Lower leg skin (tissue), 4 donors: ENCODE measurements around the gene SORCS2. TPM values are rescaled to one million over a fixed set of nuclear protein-coding genes. Genes with fewer than 3 reads are reported as not detected.

Experiments
- DNase-seq, 2 donors: peaks; one replicate each; pipeline ENCODE4 v3.0.0-alpha.2; 2019; ENCODE audit warnings: low spot score in 2 of 2
- H3K4me3 ChIP-seq: fragments of 200-600 bp; sonication (generic); 2 replicates; pipeline ENCODE4 v1.5.1; 2017; ENCODE audit warnings: mild to moderate bottlenecking, low read depth; ENCODE audit not compliant: poor library complexity, severe bottlenecking
- POLR2A ChIP-seq, 2 donors: fragments of 450-650 bp; IDR thresholded peaks; one replicate each; pipeline ENCODE4 v1.6.1; 2016 to 2017; ENCODE audit warnings: antibody characterized with exemption in 2 of 2, mild to moderate bottlenecking in 1 of 2, moderate library complexity in 1 of 2
- WGBS, 2 donors: methylation state at CpG; one replicate each; pipeline ENCODE4 v1.1.5; 2018; 5-methylcytosine and 5-hydroxymethylcytosine counted together
- intact Hi-C: fragments of 100-400 bp; cut with DNase I; formaldehyde crosslinking; loops from one replicate; pipeline ENCODE4 v1.15.0; 2023; ENCODE audit warnings: low total_unique reads
- total RNA-seq, 4 donors: library from RNA; depleted of rRNA; stranded (reverse); fragments of >200 nt; gene quantifications; one replicate each; pipeline ENCODE4 v1.1.0, GENCODE V29; 2016
- TF ChIP-seq, protein P1 (sequence below), 3 donors: fragments of 450-650 bp; IDR thresholded peaks; one replicate each; pipeline ENCODE4 v1.5.1; 2016; ENCODE audit warnings: antibody characterized with exemption in 3 of 3, mild to moderate bottlenecking in 3 of 3, moderate library complexity in 2 of 3

Gene SORCS2
- total RNA-seq, 4 donors from 2014 or later, result 1.1 to 6.4 (median 1.5) TPM

DNA sequence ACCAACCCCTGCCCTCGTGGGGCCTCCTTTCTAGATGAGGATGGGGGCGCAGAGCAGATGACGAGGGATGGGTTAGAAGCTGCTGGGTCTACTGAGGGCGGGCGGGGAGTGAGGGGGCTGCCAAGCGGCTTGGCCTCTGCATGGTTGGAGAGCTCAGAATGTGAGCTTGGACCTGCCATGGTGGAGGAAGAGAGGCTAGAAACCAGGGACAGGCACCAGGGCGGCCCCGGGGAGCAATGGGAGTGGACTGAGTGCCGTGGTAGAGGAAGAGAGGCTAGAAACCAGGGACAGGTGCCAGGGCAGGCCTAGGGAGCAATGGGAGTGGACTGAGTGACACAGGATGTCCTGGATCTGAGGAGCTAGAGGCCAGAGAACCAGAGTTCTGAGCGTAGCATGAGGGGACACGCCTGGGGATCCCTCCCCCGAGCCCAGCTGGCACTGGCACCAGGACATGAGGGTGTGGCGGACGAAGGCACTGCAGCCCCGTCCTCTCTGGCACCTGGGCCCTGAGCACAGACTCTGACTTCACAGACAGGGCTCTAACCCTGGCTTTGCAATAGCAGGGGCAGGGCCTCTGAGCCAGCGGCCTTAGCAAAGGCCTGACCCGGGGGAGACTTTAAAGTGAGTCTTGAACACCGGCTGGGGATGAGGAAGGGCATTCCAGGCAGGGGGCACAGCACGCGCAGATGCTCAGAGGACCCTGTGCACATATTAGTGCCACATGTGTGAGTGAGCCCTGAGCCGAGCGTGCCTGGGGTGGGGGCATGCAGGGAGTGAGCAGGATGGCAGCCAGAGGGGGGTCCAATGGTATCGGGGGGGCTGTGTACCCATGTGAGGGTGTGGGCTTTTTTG, 456.4 kb downstream of the SORCS2 start:
- WGBS, 2 donors, result 65 to 66% methylated on average over 23 of the region's 23 CpGs
- intact Hi-C loops, result no loop called here
- TF ChIP-seq, protein P1, sequence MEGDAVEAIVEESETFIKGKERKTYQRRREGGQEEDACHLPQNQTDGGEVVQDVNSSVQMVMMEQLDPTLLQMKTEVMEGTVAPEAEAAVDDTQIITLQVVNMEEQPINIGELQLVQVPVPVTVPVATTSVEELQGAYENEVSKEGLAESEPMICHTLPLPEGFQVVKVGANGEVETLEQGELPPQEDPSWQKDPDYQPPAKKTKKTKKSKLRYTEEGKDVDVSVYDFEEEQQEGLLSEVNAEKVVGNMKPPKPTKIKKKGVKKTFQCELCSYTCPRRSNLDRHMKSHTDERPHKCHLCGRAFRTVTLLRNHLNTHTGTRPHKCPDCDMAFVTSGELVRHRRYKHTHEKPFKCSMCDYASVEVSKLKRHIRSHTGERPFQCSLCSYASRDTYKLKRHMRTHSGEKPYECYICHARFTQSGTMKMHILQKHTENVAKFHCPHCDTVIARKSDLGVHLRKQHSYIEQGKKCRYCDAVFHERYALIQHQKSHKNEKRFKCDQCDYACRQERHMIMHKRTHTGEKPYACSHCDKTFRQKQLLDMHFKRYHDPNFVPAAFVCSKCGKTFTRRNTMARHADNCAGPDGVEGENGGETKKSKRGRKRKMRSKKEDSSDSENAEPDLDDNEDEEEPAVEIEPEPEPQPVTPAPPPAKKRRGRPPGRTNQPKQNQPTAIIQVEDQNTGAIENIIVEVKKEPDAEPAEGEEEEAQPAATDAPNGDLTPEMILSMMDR (IDR thresholded peaks at IDR 0.05), result no peak
- TF ChIP-seq POLR2A (IDR thresholded peaks at IDR 0.05), result no peak
- no peak for DNase-seq
- H3K4me3 ChIP-seq, result no peak overlapping the region

DNA sequence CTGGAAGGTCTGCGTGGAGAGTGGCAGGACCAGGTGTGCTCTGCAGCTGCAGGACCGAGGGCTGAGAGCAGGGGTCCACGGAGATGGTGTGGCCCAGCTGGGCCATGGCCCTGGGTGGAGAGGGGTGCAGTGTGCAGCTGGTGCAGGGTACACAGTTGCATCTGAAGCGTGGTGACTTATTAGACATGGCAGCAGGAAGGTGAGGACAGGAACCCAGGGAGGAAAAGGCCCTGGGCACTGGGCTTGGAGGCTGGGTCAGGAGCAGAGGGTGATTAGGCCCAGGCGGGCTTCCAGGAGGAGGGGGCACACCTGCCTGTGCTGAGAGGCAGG, 457.0 kb downstream of the SORCS2 start:
- no peak for DNase-seq
- intact Hi-C loops, result no loop called here
- no peak for TF ChIP-seq POLR2A (IDR thresholded peaks at IDR 0.05)
- TF ChIP-seq, protein P1 (IDR thresholded peaks at IDR 0.05), result no peak
- WGBS, 2 donors, result 80 to 82% methylated on average over 5 of the region's 5 CpGs
- H3K4me3 ChIP-seq, result no peak overlapping the region

DNA sequence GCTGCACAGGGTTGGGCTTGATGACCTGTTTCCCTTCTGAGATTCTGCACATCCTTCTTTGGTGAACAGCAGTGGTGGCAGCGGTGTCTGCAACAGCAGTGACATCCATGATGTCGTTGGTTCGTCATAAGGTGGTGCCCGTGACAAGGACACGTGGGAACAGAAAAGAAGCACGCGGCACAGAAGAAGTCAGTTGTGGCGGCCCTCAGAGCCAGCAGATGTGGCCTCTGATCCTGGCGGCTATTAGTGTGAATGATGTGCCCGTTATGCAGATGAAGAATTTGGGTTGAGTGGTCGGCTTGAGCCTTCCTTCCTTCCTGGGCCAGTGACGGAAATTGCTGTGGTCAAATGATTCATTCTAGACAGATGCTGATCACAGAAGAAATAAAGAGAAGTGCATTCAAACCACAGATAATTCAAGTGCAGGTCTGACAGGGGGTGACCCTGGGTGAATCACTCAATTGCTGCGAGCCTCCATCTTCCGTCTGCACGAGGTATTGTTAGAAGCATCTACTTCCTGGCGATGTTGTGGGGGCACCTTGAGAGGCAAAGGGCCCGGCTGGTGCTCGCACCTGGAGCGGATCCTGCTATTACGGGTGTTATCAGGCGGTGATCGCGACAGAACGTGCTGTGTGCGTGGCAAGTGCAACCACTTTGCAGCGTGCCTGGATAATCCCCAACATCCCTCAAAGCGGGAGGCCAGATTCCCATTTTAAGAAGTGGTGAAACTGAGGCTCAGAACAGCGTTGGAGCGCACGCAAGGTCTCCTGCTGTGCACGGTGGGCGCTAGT, 457.6 kb downstream of the SORCS2 start:
- peak in 1 of 2 donors; percentile 37 for DNase-seq
- H3K4me3 ChIP-seq, result no peak overlapping the region
- WGBS, 2 donors, result 77 to 80% methylated on average over 28 to 32 of the region's 32 CpGs
- TF ChIP-seq POLR2A (IDR thresholded peaks at IDR 0.05), result no peak
- TF ChIP-seq, protein P1 (IDR thresholded peaks at IDR 0.05), result no peak
- intact Hi-C loops, result no loop called here

DNA sequence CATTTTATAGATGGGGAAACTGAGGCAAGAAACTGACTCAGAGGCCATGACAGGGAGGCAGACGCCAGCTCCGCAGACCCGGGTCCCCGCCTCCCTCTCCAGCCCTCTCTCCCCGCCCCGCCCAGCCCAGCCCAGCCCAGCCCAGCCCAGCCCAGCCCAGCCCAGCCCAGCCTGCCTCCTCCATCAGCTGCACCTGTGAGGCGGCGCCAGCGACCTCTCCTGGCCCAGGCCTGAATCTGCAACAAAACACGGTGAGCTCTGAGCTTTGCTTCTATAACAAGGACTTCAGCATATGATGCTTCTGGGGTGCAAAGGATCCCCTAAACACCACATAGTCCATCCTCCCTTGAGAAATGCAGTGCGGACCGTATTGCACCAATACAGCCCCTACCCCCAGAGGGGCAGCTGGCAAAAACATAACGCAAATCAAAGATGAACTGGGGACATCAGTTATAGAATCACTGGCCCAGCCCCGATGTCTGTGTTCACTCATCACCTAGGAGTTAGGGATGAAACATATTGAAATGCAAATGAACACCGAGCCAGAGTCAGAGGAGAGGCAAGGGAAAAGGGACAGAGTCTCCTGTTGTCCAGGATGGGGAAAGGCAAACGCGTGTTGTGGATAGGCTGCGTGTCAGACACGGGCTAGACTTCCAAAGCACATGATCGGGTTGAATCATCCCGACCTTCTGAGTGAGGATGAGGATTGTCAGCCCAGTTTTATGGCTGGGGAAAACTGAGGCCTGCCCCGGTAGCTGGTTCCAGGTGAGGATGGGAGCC, 458.5 kb downstream of the SORCS2 start:
- H3K4me3 ChIP-seq, result no peak overlapping the region
- intact Hi-C loops, result no loop called here
- 45 to 55% methylated on average over 14 to 19 of the region's 22 CpGs for WGBS, 2 donors
- no peak for DNase-seq
- no peak for TF ChIP-seq POLR2A (IDR thresholded peaks at IDR 0.05)
- TF ChIP-seq, protein P1 (IDR thresholded peaks at IDR 0.05), result no peak

DNA sequence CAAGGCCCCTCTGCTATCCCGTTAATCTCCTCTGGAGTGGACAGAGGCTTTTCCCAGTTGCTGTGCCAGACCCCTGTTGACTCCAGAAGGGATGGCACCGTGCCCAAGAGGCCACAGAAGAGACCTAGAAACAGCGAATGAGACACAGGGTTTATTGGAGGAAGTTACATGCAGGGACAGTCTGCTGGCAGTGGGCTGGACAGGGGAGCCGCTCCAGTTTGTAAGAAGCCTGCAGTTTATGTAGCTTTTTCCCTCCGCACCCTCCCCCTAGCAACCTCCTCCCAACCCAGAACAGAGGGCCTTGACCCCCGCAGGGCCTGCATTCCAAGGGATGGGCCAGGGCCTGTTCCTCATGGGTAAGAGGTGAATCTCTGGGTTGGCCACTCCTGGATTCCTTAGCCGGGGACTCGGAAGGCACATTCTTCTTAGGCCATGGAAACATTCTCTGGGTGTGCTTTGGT, 459.2 kb downstream of the SORCS2 start:
- TF ChIP-seq, protein P1 (IDR thresholded peaks at IDR 0.05), result no peak
- peak in 1 of 2 donors; percentile 29 for DNase-seq
- intact Hi-C loops, result no loop called here
- no peak overlapping the region for H3K4me3 ChIP-seq
- 37 to 45% methylated on average over 8 of the region's 8 CpGs for WGBS, 2 donors
